ENCODE results near the gene INF2.

The INF2 gene

DNA sequence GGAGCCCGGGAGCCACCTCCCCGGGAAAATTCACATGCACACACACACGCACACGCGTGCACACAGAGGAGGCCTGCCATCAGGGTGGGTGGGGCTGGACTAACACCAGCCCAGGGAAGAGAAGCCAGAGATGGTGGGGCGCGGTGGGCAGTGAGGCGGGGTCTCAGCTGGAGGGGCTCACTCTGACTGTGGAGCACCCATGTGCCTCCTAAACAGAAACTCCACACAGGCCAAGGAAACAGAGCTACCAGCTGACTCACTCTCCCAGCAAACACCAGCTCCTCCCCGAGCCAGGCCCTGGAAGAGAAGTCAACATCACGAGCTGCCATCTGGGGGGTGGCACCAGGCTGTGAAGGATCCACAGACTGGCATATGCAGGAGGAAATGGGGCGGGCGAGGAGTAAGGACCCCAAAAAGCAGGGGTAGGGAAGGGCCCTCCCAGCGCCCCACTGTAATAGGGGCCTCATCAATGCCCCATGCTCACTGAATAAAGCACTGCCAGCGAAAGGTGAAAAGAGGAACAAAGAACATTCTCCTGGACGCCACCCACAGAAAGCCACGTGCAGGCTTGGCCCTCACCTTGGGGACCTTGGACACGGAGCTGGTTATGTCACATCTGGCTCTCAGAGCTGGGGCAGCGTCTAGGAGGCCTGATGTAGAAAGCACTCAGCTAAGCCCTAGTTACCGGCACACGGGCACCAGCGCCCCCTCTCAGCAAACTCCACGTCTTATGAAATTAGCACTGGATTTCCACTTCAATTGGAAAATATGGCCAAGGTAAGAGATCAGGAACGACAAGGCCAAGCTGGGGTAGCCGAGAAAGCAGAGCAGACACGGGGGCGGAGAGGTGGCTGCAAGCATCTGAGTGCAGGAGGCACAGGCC, 8.4 kb upstream of the INF2 start:
- TF ChIP-seq, protein P1, sequence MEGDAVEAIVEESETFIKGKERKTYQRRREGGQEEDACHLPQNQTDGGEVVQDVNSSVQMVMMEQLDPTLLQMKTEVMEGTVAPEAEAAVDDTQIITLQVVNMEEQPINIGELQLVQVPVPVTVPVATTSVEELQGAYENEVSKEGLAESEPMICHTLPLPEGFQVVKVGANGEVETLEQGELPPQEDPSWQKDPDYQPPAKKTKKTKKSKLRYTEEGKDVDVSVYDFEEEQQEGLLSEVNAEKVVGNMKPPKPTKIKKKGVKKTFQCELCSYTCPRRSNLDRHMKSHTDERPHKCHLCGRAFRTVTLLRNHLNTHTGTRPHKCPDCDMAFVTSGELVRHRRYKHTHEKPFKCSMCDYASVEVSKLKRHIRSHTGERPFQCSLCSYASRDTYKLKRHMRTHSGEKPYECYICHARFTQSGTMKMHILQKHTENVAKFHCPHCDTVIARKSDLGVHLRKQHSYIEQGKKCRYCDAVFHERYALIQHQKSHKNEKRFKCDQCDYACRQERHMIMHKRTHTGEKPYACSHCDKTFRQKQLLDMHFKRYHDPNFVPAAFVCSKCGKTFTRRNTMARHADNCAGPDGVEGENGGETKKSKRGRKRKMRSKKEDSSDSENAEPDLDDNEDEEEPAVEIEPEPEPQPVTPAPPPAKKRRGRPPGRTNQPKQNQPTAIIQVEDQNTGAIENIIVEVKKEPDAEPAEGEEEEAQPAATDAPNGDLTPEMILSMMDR (IDR thresholded peaks at IDR 0.05) = no peak
- H3K4me1 ChIP-seq (ENCODE audit: control insufficient read depth in 1 of 2, insufficient read depth in 1 of 2, low read depth in 1 of 2, low read length in 1 of 2) = peaks cover 14 to 16% of the 10 kb centered on the region in 2 experiments
- H3K9me3 ChIP-seq = no peaks in the 10 kb centered on the region
- H3K36me3 ChIP-seq = no peaks in the 10 kb centered on the region
- H3K27ac ChIP-seq = no peak overlapping the region
- H3K27me3 ChIP-seq = peaks cover 67% of the 10 kb centered on the region
- H3K4me3 ChIP-seq (ENCODE audit: low read depth in 1 of 2, low read length in 1 of 2) = no peak overlapping the region

DNA sequence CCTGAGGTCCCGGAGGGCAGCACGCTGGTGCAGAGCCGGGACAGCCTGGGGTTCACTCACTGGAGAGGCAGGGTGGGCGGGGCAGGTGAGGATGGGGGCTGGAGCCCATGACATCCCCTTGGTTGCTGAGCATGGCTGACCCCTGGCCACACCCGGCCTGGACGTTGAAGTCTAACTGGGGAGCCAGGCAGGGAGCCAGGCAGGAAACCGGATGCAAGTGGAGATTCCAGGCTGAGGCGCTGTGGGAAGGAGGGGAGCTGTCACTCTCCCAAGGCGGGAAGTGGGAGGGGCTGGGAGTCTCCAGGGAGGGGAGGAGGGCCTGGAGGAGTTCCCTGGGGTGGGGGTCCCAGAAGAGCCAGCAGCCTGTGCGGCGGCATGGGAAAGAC, 7.7 kb upstream of the INF2 start:
- no peak overlapping the region for H3K4me3 ChIP-seq (ENCODE audit: low read depth in 1 of 2, low read length in 1 of 2)
- H3K9me3 ChIP-seq = no peaks in the 10 kb centered on the region
- no peaks in the 10 kb centered on the region for H3K36me3 ChIP-seq
- H3K27ac ChIP-seq = no peak overlapping the region
- H3K27me3 ChIP-seq = peaks cover 67% of the 10 kb centered on the region
- peaks cover 14 to 16% of the 10 kb centered on the region in 2 experiments for H3K4me1 ChIP-seq (ENCODE audit: control insufficient read depth in 1 of 2, insufficient read depth in 1 of 2, low read depth in 1 of 2, low read length in 1 of 2)
- TF ChIP-seq, protein P1 (IDR thresholded peaks at IDR 0.05) = no peak

DNA sequence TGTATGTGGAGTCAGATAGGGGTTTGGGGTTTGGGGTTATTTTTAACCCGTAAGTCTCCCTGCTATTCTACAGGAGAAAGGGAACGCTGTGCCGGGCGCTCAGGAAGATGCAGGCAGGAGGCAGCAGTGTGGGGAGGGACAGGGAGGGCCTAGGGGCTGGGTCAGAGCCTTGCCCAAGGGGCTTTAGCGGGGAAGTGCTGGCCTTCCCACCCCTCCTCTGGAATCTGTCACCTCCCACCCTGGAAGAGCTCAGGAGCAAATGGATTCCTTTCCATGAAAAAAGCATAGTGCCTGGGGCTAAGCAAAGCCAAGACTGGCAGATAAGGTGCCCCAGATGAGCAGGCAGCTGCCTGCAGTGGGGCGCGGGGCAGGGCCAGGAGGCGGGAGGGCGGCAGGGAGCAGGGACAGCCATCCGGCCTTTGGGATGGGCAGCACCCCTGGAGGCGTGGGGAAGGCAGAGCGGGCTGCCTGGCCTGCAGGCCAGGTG, 7.3 kb upstream of the INF2 start:
- no peak overlapping the region for H3K27ac ChIP-seq
- H3K4me1 ChIP-seq (ENCODE audit: control insufficient read depth in 1 of 2, insufficient read depth in 1 of 2, low read depth in 1 of 2, low read length in 1 of 2) = peaks cover 14 to 15% of the 10 kb centered on the region in 2 experiments
- no peak overlapping the region for H3K4me3 ChIP-seq (ENCODE audit: low read depth in 1 of 2, low read length in 1 of 2)

DNA sequence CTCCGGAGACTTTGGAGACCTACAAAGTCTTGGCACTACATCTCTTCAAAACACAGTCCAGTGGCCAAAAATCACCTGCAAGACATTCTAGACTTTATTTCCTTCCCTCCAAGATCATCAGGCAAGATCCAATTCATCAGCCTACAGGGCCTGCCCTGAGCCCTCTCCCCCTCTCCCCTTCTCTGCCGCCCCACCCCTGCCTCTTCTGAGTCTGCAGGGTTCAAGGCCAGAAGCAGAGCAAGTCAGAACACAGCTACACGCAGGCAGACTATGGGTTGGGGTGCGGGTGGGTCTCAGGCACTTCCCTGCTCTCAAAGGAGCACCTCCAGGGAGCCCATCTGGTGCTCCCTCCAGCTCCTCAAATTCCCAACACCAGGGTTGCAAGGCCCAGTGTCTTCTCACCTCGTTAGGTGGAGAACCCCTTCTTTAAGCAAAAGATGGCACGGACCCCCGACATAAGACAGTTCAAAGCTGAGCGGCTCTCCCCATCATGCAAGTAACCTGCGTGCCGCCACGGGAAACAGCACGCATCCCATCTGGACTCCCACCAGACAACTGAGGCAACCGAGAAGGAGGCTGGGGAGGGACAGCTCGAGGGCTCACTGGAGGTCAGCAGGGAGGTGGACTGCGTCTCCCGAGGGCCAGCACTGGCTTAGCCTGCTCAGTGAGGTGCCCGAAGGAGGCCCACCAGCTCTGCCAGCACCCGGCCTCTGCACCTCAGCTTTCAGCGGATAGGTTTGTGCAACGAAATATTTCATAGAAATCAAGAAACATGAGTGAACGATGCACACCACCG, 5.6 kb upstream of the INF2 start:
- H3K36me3 ChIP-seq = no peaks in the 10 kb centered on the region
- no peaks in the 10 kb centered on the region for H3K4me1 ChIP-seq (ENCODE audit: control insufficient read depth in 1 of 2, insufficient read depth in 1 of 2, low read depth in 1 of 2, low read length in 1 of 2)
- H3K9me3 ChIP-seq = no peaks in the 10 kb centered on the region
- no peak overlapping the region for H3K27ac ChIP-seq
- H3K27me3 ChIP-seq = peaks cover 67% of the 10 kb centered on the region
- TF ChIP-seq, protein P1 (IDR thresholded peaks at IDR 0.05) = no peak
- H3K4me3 ChIP-seq (ENCODE audit: low read depth in 1 of 2, low read length in 1 of 2) = no peak overlapping the region

More for the DNA sequence above, 7.3 kb upstream of the INF2 start:
- TF ChIP-seq, protein P1 (IDR thresholded peaks at IDR 0.05) = no peak
- no peaks in the 10 kb centered on the region for H3K36me3 ChIP-seq
- H3K27me3 ChIP-seq = peaks cover 67% of the 10 kb centered on the region
- H3K9me3 ChIP-seq = no peaks in the 10 kb centered on the region

DNA sequence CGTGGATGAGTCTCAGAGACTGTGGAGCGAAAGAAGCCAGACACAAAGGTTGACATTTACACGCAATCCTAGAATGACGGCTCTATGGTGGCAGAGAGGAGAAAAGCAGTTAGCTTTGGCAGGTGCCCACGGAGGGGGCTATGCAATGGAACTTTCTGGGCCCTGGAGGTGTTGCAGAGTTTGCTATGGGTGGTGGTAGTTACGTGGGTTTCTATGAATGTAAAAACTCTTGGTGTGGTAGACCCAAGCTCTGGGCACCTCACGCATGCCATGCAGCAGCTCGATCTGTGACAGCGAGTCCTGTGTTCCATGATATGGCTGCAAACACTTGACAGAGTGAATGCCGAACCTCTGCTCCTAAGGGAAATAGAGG, 5.0 kb upstream of the INF2 start:
- no peak overlapping the region for H3K27ac ChIP-seq
- TF ChIP-seq, protein P1 (IDR thresholded peaks at IDR 0.05) = no peak
- H3K36me3 ChIP-seq = no peaks in the 10 kb centered on the region
- no peaks in the 10 kb centered on the region for H3K9me3 ChIP-seq
- peaks cover 67% of the 10 kb centered on the region for H3K27me3 ChIP-seq
- H3K4me3 ChIP-seq (ENCODE audit: low read depth in 1 of 2, low read length in 1 of 2) = no peak overlapping the region
- no peaks in the 10 kb centered on the region for H3K4me1 ChIP-seq (ENCODE audit: control insufficient read depth in 1 of 2, insufficient read depth in 1 of 2, low read depth in 1 of 2, low read length in 1 of 2)

All from neutrophil (primary cell).